ENCODE data around the gene MRPS2. TPM values are rescaled to one million over a fixed set of nuclear protein-coding genes. Genes with fewer than 3 reads are reported as not detected.

MRPS2 gene
- total RNA-seq, 1 experiment from 2014 or later, result 81.0 TPM

GRCh38 chr9:135501261-135502167 is 1.0 kb downstream of the MRPS2 start:
- no peak overlapping the region for H2AK5ac ChIP-seq (ENCODE audit: insufficient read length, low read length)
- H2BK12ac ChIP-seq (ENCODE audit: insufficient read length, low read depth, low read length), result no peak overlapping the region
- peak; percentile 55 for DNase-seq
- no peak overlapping the region for H3K18ac ChIP-seq (ENCODE audit: insufficient read length, low read depth, low read length)
- no peaks in the 10 kb centered on the region for H3K27me3 ChIP-seq (ENCODE audit: insufficient read depth, low read length)
- H4K91ac ChIP-seq (ENCODE audit: insufficient read length, low read depth, low read length), result no peak overlapping the region
- H3K4me2 ChIP-seq (ENCODE audit: insufficient read depth, insufficient read length, low read length), result peak overlapping the region; percentile 72
- no peak overlapping the region for H4K8ac ChIP-seq (replicated peaks; ENCODE audit: insufficient read length, low read depth, low read length)
- H3K79me1 ChIP-seq (ENCODE audit: insufficient read depth, low read depth, low read length, poor library complexity, severe bottlenecking), result no peaks in the 10 kb centered on the region
- Mint-ChIP-seq H3K9me3 (no peaks in the 10 kb centered on the region; a peak in 1 of 5 replicates), H3K4me3 (peak overlapping the region; percentile 91 to 92), H3K27ac (0 out of 7 replicates have a peak overlapping the region, but pooled peaks of 1 of the 3 experiments have one; percentile 31), H3K36me3 (ENCODE audit: insufficient read depth in 1 of 3, low read depth in 3 of 3) (peaks cover 18 to 39% (median 38%) of the 10 kb centered on the region in 3 experiments; a peak in 6 of 7 replicates), H3K4me1 (peaks cover 7 to 12% of the 10 kb centered on the region in 2 experiments), H3K27me3 (ENCODE audit: low read depth) (peaks cover 12% of the 10 kb centered on the region)
- no peak overlapping the region for H3T11ph ChIP-seq (ENCODE audit: low read length)
- H4K20me1 ChIP-seq (ENCODE audit: control insufficient read depth, insufficient read depth, insufficient read length), result no peaks in the 10 kb centered on the region
- no peak overlapping the region for H3K27ac ChIP-seq (ENCODE audit: insufficient read length, low read depth, low read length)
- peaks cover 16% of the 10 kb centered on the region for H3K23me2 ChIP-seq (ENCODE audit: insufficient read length, low read depth, low read length, poor library complexity, severe bottlenecking)
- TF ChIP-seq CTCF (conservative IDR thresholded peaks at IDR 0.05), result no peak
- no peaks in the 10 kb centered on the region for H3K79me2 ChIP-seq (ENCODE audit: insufficient read depth, low read length)
- WGBS (ENCODE audit: extremely low coverage, insufficient read length, low lambda C conversion rate), result no CpG with 5 or more reads among the region's 38 CpGs
- no peak overlapping the region for H3K4ac ChIP-seq (ENCODE audit: low read depth, low read length)
- peak overlapping the region; percentile 71 for H3K9ac ChIP-seq (ENCODE audit: extremely low read depth, insufficient read length, low read length)
- H2BK120ac ChIP-seq (ENCODE audit: low read depth, low read length, poor library complexity, severe bottlenecking), result no peak overlapping the region
- no peak overlapping the region for H4K5ac ChIP-seq (ENCODE audit: insufficient read length, low read depth, low read length)
- no peaks in the 10 kb centered on the region; the same call in 1 of the 2 replicates for H3K4me1 ChIP-seq (ENCODE audit: insufficient read depth, low read length)
- H2BK20ac ChIP-seq (ENCODE audit: low read depth, low read length, poor library complexity, severe bottlenecking), result no peak overlapping the region
- no peak overlapping the region for H2AFZ ChIP-seq (ENCODE audit: low read length)
- no peaks in the 10 kb centered on the region for H3K9me3 ChIP-seq (ENCODE audit: control insufficient read depth, low read depth, low read length)
- H3K56ac ChIP-seq (ENCODE audit: insufficient read length, low read depth, low read length), result no peak overlapping the region
- no peak overlapping the region for H2BK5ac ChIP-seq (ENCODE audit: insufficient read length, low read length)
- no peak overlapping the region for H3K14ac ChIP-seq (ENCODE audit: insufficient read depth, low read length)
- H3K23ac ChIP-seq (ENCODE audit: insufficient read length, low read depth, low read length), result no peak overlapping the region
- no peak overlapping the region for H2BK15ac ChIP-seq (ENCODE audit: low read depth, low read length)

Data from H9 (cell line).